Chondrocyte (in vitro differentiated cells): ENCODE results near the gene TTC39A. TPM values are rescaled to one million over a fixed set of nuclear protein-coding genes. Genes with fewer than 3 reads are reported as not detected.

ENCODE experiments used
- DNase-seq: peaks from one replicate; pipeline ENCODE4 v3.0.0; 2021; ENCODE audit warnings: mixed read lengths, low spot score
- H3K27ac Mint-ChIP-seq: one replicate; pipeline ENCODE4 v1.8.0; 2021; ENCODE audit warnings: mild to moderate bottlenecking, moderate library complexity, mixed read lengths; ENCODE audit not compliant: unreplicated experiment
- H3K27me3 Mint-ChIP-seq: 2 replicates; pipeline ENCODE4 v1.8.0; 2021; ENCODE audit warnings: low read depth, mixed read lengths
- H3K36me3 Mint-ChIP-seq: 2 replicates; pipeline ENCODE4 v1.8.0; 2021; ENCODE audit warnings: low read depth, mixed read lengths
- H3K4me1 Mint-ChIP-seq: 2 replicates; pipeline ENCODE4 v1.8.0; 2021; ENCODE audit warnings: low read depth, mild to moderate bottlenecking, mixed read lengths
- H3K4me3 Mint-ChIP-seq: one replicate; pipeline ENCODE4 v1.8.0; 2021; ENCODE audit warnings: mild to moderate bottlenecking, moderate library complexity, mixed read lengths; ENCODE audit not compliant: unreplicated experiment
- H3K9me3 Mint-ChIP-seq: 2 replicates; pipeline ENCODE4 v1.8.0; 2021; ENCODE audit warnings: low read depth, mixed read lengths
- CTCF ChIP-seq: fragments of 200-600 bp; sonication (generic); IDR thresholded peaks from 2 replicates; pipeline ENCODE4 v1.5.0; 2021; ENCODE audit warnings: antibody characterized with exemption, mild to moderate bottlenecking, moderate library complexity
- total RNA-seq: library from RNA; stranded (reverse); gene quantifications from 3 replicates; pipeline ENCODE4 v1.2.1, GENCODE V29; 2021

Gene TTC39A
- total RNA-seq, 1 donor from 2014 or later, result 4.0 TPM

GRCh38 chr1:51322417-51323101 lies 7.8 kb downstream of the TTC39A start:
- Mint-ChIP-seq H3K36me3 (no peaks in the 10 kb centered on the region), H3K9me3 (no peaks in the 10 kb centered on the region), H3K4me1 (peaks cover 2% of the 10 kb centered on the region), H3K4me3 (no peak overlapping the region), H3K27ac (no peak overlapping the region), H3K27me3 (no peaks in the 10 kb centered on the region)
- no peak for DNase-seq
- TF ChIP-seq CTCF, result no peak

- TF ChIP-seq CTCF, result no peak
- Mint-ChIP-seq H3K9me3 (no peaks in the 10 kb centered on the region), H3K27me3 (no peaks in the 10 kb centered on the region), H3K27ac (no peak overlapping the region), H3K4me3 (no peak overlapping the region), H3K4me1 (peaks cover under 1% of the 10 kb centered on the region), H3K36me3 (no peaks in the 10 kb centered on the region)
- DNase-seq, result peak; percentile 8
Observed at GRCh38 chr1:51321924-51322280, 8.5 kb downstream of the TTC39A start.

DNA sequence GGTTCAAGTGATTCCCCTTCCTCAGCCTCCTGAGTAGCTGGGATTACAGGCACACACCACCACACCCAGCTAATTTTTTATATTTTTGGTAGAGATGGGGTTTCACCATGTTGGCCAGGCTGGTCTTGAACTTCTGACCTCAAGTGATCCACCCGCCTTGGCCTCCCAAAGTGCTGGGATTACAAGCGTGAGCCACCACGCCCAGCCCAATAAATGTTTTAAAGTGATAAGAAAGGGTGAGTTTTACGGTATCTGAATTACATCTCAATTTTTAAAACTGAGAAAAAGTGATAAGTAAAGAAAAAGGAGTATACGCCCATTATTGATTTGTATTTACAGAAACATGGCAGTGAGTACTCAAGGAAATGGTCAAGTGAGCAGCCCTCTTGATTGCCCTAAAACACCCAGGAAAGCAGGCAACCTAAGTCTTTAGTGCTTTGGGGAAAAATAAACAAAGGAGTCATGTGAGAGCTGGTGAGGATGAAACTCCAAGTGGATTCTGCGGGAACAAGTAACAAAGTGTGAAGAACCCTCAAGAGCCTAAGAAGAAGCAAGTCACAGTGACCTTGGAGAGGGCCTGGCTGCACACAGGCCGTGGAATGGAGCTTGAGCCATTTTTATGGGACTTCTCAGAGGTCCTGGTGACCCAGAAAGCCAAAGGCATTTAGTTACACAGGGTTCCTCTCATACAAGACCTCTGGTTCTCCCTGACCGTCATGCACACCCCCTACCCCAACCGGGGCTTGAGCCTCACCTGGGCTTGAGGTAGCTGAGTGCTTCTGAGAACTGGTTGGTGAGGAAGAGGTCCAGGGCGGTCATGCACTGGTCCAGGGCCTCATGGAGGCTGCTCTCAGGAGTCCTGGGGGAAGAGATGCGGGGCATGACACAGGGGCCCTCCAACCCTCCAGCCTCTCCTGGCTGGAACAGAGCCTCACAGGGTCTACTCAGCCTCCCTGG lies 9.1 kb downstream of the TTC39A start:
- peaks cover 4% of the 10 kb centered on the region for H3K4me1 Mint-ChIP-seq
- H3K27ac Mint-ChIP-seq, result no peak overlapping the region
- no peaks in the 10 kb centered on the region for H3K9me3 Mint-ChIP-seq
- no peak for TF ChIP-seq CTCF
- no peak for DNase-seq
- no peaks in the 10 kb centered on the region for H3K27me3 Mint-ChIP-seq
- H3K4me3 Mint-ChIP-seq, result no peak overlapping the region
- H3K36me3 Mint-ChIP-seq, result no peaks in the 10 kb centered on the region

DNA sequence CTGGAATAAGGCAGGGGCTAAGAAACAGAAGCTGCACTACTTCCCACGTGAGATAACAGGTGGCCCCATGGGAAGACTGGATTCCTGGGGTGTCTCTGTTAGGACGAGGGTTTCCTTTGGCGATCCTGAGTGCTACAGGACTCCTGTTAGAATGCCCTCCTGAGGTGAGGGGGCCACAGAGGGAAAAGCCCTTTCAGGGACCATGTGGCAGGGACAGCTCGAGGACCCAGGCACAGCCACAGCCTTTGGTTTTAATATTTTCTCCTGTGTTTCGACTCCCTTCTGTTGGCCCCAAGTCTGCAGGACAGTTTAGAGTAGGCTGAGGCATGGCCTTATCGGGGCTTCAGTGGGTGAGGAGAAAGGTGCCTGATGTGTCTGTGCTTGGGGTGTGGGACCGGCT lies 12.6 kb downstream of the TTC39A start:
- Mint-ChIP-seq H3K27me3 (no peaks in the 10 kb centered on the region), H3K27ac (no peak overlapping the region), H3K9me3 (no peaks in the 10 kb centered on the region), H3K4me1 (peaks cover 26% of the 10 kb centered on the region), H3K4me3 (no peak overlapping the region), H3K36me3 (no peaks in the 10 kb centered on the region)
- TF ChIP-seq CTCF, result no peak
- no peak for DNase-seq

DNA sequence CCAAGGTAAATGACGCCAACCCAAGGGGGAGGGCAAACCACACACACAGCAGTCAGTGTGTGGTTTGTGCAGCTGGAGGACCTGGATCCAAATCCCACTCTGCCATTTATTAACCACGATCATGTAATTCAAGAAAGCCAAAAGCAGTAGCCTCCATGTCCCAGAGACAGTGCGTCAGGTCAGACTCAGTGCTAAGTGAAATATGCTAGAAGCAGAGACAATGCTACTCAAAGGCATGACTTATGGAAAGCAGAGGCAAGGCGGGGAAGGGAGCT lies 13.6 kb downstream of the TTC39A start:
- H3K36me3 Mint-ChIP-seq, result no peaks in the 10 kb centered on the region
- no peak for DNase-seq
- H3K4me3 Mint-ChIP-seq, result no peak overlapping the region
- H3K4me1 Mint-ChIP-seq, result peaks cover 26% of the 10 kb centered on the region
- no peak overlapping the region for H3K27ac Mint-ChIP-seq
- H3K27me3 Mint-ChIP-seq, result no peaks in the 10 kb centered on the region
- H3K9me3 Mint-ChIP-seq, result no peaks in the 10 kb centered on the region
- TF ChIP-seq CTCF, result no peak
